H9 (cell line): Measurements from ENCODE around the gene CCDC74B. TPM values are rescaled to one million over a fixed set of nuclear protein-coding genes. Genes with fewer than 3 reads are reported as not detected.
A peak's percentile ranks its signal among the peaks of the same experiment; 100 is the strongest.
"Not testable (repeated sequence)": the region's sequence is repeated elsewhere in the genome, so short reads cannot be mapped to it uniquely, and the experiment has no call there.

Experiments
- DNase-seq: peaks from one replicate; pipeline ENCODE4 v3.0.0-alpha.2; 2017
- H2AFZ ChIP-seq: one replicate; pipeline ENCODE4 v1.6.1; 2013; ENCODE audit warnings: mild to moderate bottlenecking, low read length, control low read depth, moderate library complexity
- H2AK5ac ChIP-seq: 2 replicates; pipeline ENCODE4 v1.6.1; 2013; ENCODE audit warnings: low read length, control low read depth, mixed read lengths; ENCODE audit not compliant: insufficient read length
- H2BK120ac ChIP-seq: one replicate; pipeline ENCODE4 v1.6.1; 2013; ENCODE audit warnings: low read depth, mild to moderate bottlenecking, low read length, control low read depth, inconsistent platforms; ENCODE audit not compliant: poor library complexity, severe bottlenecking
- H2BK12ac ChIP-seq: 2 replicates; pipeline ENCODE4 v1.6.1; 2013; ENCODE audit warnings: low read length, control low read depth, mixed read lengths, low read depth; ENCODE audit not compliant: insufficient read length
- H2BK15ac ChIP-seq: 2 replicates; pipeline ENCODE4 v1.6.1; 2013; ENCODE audit warnings: low read depth, low read length, control low read depth
- H2BK20ac ChIP-seq: one replicate; pipeline ENCODE4 v1.6.1; 2013; ENCODE audit warnings: low read depth, mild to moderate bottlenecking, low read length, control low read depth, inconsistent platforms; ENCODE audit not compliant: poor library complexity, severe bottlenecking
- H2BK5ac ChIP-seq: 2 replicates; pipeline ENCODE4 v1.6.1; 2013; ENCODE audit warnings: low read length, control low read depth, mixed read lengths; ENCODE audit not compliant: insufficient read length
- H3K14ac ChIP-seq: 2 replicates; pipeline ENCODE4 v1.6.1; 2013; ENCODE audit warnings: low read length, control low read depth; ENCODE audit not compliant: insufficient read depth
- H3K18ac ChIP-seq: 2 replicates; pipeline ENCODE4 v1.6.1; 2013; ENCODE audit warnings: low read depth, mild to moderate bottlenecking, mixed read lengths, low read length, control low read depth; ENCODE audit not compliant: insufficient read length
- H3K23ac ChIP-seq: 2 replicates; pipeline ENCODE4 v1.6.1; 2013; ENCODE audit warnings: low read length, control low read depth, mixed read lengths, low read depth; ENCODE audit not compliant: insufficient read length
- H3K23me2 ChIP-seq: 2 replicates; pipeline ENCODE4 v1.6.1; 2013; ENCODE audit warnings: low read depth, mild to moderate bottlenecking, mixed read lengths, low read length, control low read depth; ENCODE audit not compliant: insufficient read length, poor library complexity, severe bottlenecking
- H3K27ac ChIP-seq: 2 replicates; pipeline ENCODE4 v1.5.1; 2013; ENCODE audit warnings: low read length, control low read depth, mixed read lengths, low read depth; ENCODE audit not compliant: insufficient read length
- H3K27me3 ChIP-seq: 2 replicates; pipeline ENCODE4 v1.6.1; 2013; ENCODE audit warnings: low read length, control low read depth, inconsistent platforms; ENCODE audit not compliant: insufficient read depth
- H3K4ac ChIP-seq: 2 replicates; pipeline ENCODE4 v1.6.1; 2013; ENCODE audit warnings: low read depth, mild to moderate bottlenecking, control low read depth, inconsistent platforms, low read length, moderate library complexity
- H3K4me1 ChIP-seq: 2 replicates; pipeline ENCODE4 v1.6.1; 2013; ENCODE audit warnings: low read length, control low read depth, inconsistent platforms; ENCODE audit not compliant: insufficient read depth
- H3K4me2 ChIP-seq: 2 replicates; pipeline ENCODE4 v1.6.1; 2013; ENCODE audit warnings: low read length, control low read depth, mixed read lengths; ENCODE audit not compliant: insufficient read length, insufficient read depth
- H3K56ac ChIP-seq: 2 replicates; pipeline ENCODE4 v1.6.1; 2013; ENCODE audit warnings: low read depth, mild to moderate bottlenecking, mixed read lengths, low read length, control low read depth; ENCODE audit not compliant: insufficient read length
- H3K79me1 ChIP-seq: 2 replicates; pipeline ENCODE4 v1.6.1; 2013; ENCODE audit warnings: low read depth, mild to moderate bottlenecking, moderate library complexity, low read length, control low read depth, inconsistent platforms; ENCODE audit not compliant: insufficient read depth, poor library complexity, severe bottlenecking
- H3K79me2 ChIP-seq: 2 replicates; pipeline ENCODE4 v1.6.1; 2013; ENCODE audit warnings: low read length, control low read depth, inconsistent platforms; ENCODE audit not compliant: insufficient read depth
- H3K9ac ChIP-seq: 2 replicates; pipeline ENCODE4 v1.6.1; 2013; ENCODE audit warnings: low read length, control low read depth, mixed read lengths; ENCODE audit not compliant: insufficient read length; ENCODE audit errors: extremely low read depth
- H3K9me3 ChIP-seq: one replicate; pipeline ENCODE4 v1.6.1; 2013; ENCODE audit warnings: low read depth, low read length, inconsistent platforms; ENCODE audit not compliant: control insufficient read depth
- H3T11ph ChIP-seq: one replicate; pipeline ENCODE4 v1.6.1; 2013; ENCODE audit warnings: mild to moderate bottlenecking, low read length, control low read depth, inconsistent platforms
- H4K20me1 ChIP-seq: one replicate; pipeline ENCODE4 v1.6.1; 2013; ENCODE audit not compliant: control insufficient read depth, insufficient read length, insufficient read depth
- H4K5ac ChIP-seq: 2 replicates; pipeline ENCODE4 v1.6.1; 2013; ENCODE audit warnings: low read depth, mild to moderate bottlenecking, mixed read lengths, low read length, control low read depth; ENCODE audit not compliant: insufficient read length
- H4K8ac ChIP-seq: replicated peaks from 2 replicates; pipeline ENCODE4 v1.6.1; 2013; ENCODE audit warnings: low read length, control low read depth, mixed read lengths, low read depth; ENCODE audit not compliant: insufficient read length
- H4K91ac ChIP-seq: 2 replicates; pipeline ENCODE4 v1.6.1; 2013; ENCODE audit warnings: low read depth, mild to moderate bottlenecking, moderate library complexity, mixed read lengths, low read length, control low read depth; ENCODE audit not compliant: insufficient read length
- H3K27ac Mint-ChIP-seq, 3 experiments: 2 replicates in 2 of 3; 3 replicates in 1 of 3; pipeline ENCODE4 v1.8.0; 2020 to 2021; ENCODE audit warnings: mixed read lengths in 3 of 3, mild to moderate bottlenecking in 1 of 3, moderate library complexity in 1 of 3
- H3K27me3 Mint-ChIP-seq: 2 replicates; pipeline ENCODE4 v1.8.0; 2021; ENCODE audit warnings: low read depth, mild to moderate bottlenecking, moderate library complexity, mixed read lengths
- H3K36me3 Mint-ChIP-seq, 3 experiments: 2 replicates in 2 of 3; 3 replicates in 1 of 3; pipeline ENCODE4 v1.8.0; 2020 to 2021; ENCODE audit warnings: low read depth in 3 of 3, mixed read lengths in 3 of 3; ENCODE audit not compliant: insufficient read depth in 1 of 3
- H3K4me1 Mint-ChIP-seq, 2 experiments: 2 replicates each; pipeline ENCODE4 v1.8.0; 2020; ENCODE audit warnings: mixed read lengths in 2 of 2
- H3K4me3 Mint-ChIP-seq, 2 experiments: 2 replicates in 1 of 2; 3 replicates in 1 of 2; pipeline ENCODE4 v1.8.0; 2020 to 2021; ENCODE audit warnings: mild to moderate bottlenecking in 2 of 2, mixed read lengths in 2 of 2, moderate library complexity in 1 of 2
- H3K9me3 Mint-ChIP-seq, 2 experiments: 2 replicates in 1 of 2; 3 replicates in 1 of 2; pipeline ENCODE4 v1.8.0; 2020; ENCODE audit warnings: mild to moderate bottlenecking in 2 of 2, mixed read lengths in 2 of 2, moderate library complexity in 1 of 2
- WGBS: extraction: QIAGEN DNeasy Blood & Tissue Kit; methylation state at CpG from one replicate; pipeline ENCODE4 v1.1.7; 2013; ENCODE audit warnings: missing lambda C conversion rate, low lambda C conversion rate, mixed read lengths; ENCODE audit not compliant: insufficient read length; ENCODE audit errors: extremely low coverage; 5-methylcytosine and 5-hydroxymethylcytosine counted together
- total RNA-seq: library from RNA; stranded (reverse); gene quantifications from 2 replicates; pipeline ENCODE4 v1.2.1, GENCODE V29; 2021

Gene CCDC74B
- total RNA-seq, 1 experiment from 2014 or later: 6.7 TPM

DNA sequence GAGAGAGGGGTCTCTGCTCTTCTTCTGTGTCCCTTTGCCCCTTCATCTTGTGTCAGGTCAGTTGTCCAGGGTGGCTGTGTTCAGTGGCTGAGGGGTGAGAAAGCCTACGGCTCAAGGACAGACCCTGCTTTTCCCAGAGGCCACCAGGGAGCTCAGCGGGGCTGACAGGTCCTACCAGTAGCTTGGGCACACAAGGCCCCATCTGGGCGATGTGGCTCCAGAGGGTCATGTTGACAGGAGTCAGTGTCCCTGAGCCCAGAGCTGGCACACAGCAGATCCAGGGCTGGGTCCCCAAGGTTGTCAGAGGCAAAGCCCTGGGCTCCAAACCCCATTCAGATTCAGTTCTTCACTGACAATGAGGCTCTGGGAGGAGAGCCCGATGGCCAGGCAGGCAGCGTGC lies 7.8 kb downstream of the CCDC74B start:
- not testable (repeated sequence) for H3K4me3 Mint-ChIP-seq, H3K4me1 ChIP-seq, H3K79me2 ChIP-seq, H3K4ac ChIP-seq, H2AFZ ChIP-seq, H3T11ph ChIP-seq, H2BK5ac ChIP-seq, H3K9me3 Mint-ChIP-seq, H3K9ac ChIP-seq, H2BK12ac ChIP-seq, H3K27me3 Mint-ChIP-seq, H3K27ac Mint-ChIP-seq, H3K27ac ChIP-seq, H2BK15ac ChIP-seq, H3K4me1 Mint-ChIP-seq, H3K36me3 Mint-ChIP-seq, H3K27me3 ChIP-seq, H4K5ac ChIP-seq, H4K20me1 ChIP-seq, H2BK120ac ChIP-seq, H3K4me2 ChIP-seq, H4K8ac ChIP-seq, H3K56ac ChIP-seq, H2AK5ac ChIP-seq, H3K14ac ChIP-seq, H3K23me2 ChIP-seq, H3K18ac ChIP-seq, H2BK20ac ChIP-seq, H4K91ac ChIP-seq, H3K9me3 ChIP-seq, H3K79me1 ChIP-seq, H3K23ac ChIP-seq
- WGBS: no CpG with 5 or more reads among the region's 5 CpGs
- DNase-seq: peak; percentile 13

DNA sequence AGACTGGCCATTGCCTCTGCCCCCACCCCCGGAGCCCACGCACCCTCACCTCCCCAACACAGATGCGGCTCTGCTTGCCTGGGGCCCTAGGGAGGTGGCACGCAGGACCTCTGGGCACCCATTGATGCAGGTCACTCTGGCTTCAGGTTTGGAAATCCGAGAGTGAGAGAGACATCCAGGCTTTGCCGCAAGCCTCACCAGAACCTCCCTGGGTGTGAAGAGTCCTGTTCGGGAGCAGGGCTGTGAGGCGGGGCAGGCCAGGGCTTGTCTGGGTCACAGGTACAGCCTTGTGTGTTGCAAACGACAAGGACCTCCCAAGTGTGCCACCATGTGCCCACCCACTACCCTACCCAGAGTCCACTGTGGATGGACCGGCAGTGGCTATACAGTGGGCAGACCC lies 8.4 kb downstream of the CCDC74B start:
- not testable (repeated sequence) for H2BK5ac ChIP-seq, H3K36me3 Mint-ChIP-seq, H4K91ac ChIP-seq, H3K18ac ChIP-seq, H3K9me3 Mint-ChIP-seq, H3K27ac ChIP-seq, H3T11ph ChIP-seq, H2AK5ac ChIP-seq, H2BK12ac ChIP-seq, H3K79me2 ChIP-seq, H3K4me1 ChIP-seq, H3K23ac ChIP-seq, H4K5ac ChIP-seq, H4K8ac ChIP-seq, H3K27me3 Mint-ChIP-seq, H3K23me2 ChIP-seq, H3K4me3 Mint-ChIP-seq, H2BK20ac ChIP-seq, H2BK15ac ChIP-seq, H3K4me2 ChIP-seq, H3K14ac ChIP-seq, H2BK120ac ChIP-seq, H3K9me3 ChIP-seq, H3K27ac Mint-ChIP-seq, H4K20me1 ChIP-seq, H3K4me1 Mint-ChIP-seq, H3K27me3 ChIP-seq, DNase-seq, H3K4ac ChIP-seq, H3K79me1 ChIP-seq, H3K9ac ChIP-seq, H3K56ac ChIP-seq, H2AFZ ChIP-seq
- no CpG with 5 or more reads among the region's 10 CpGs for WGBS
